Measurements from ENCODE around the gene NR3C2. TPM values are rescaled to one million over a fixed set of nuclear protein-coding genes. Genes with fewer than 3 reads are reported as not detected.

The NR3C2 gene
- total RNA-seq, 5 donors from 2014 or later (not counting 1 experiment from before 2014, with no cell fraction given), result 33.5 to 60.4 (median 34.5) TPM

GRCh38 chr4:148065075-148065474, 377.1 kb downstream of the NR3C2 start:
- H3K9me3 Mint-ChIP-seq, result no peaks in the 10 kb centered on the region
- ATAC-seq (replicated peaks in 1 of 4), result no peak
- Histone ChIP-seq H3K27me3 (replicated peaks in 1 of 2; ENCODE audit: control insufficient read depth in 2 of 2, extremely low read depth in 1 of 2, insufficient read depth in 2 of 2, low read length in 1 of 2) (no peaks in the 10 kb centered on the region), H3K36me3 (ENCODE audit: control insufficient read depth in 2 of 2, extremely low read depth in 1 of 2, insufficient read depth in 1 of 2, low read length in 1 of 2) (peaks cover 2 to 6% of the 10 kb centered on the region in 2 donors), H3K4me3 (ENCODE audit: control insufficient read depth in 1 of 2, extremely low read depth in 1 of 2, low read length in 1 of 2) (no peak overlapping the region), H3K27ac (ENCODE audit: low read length) (no peak overlapping the region), H3K9me3 (no peaks in the 10 kb centered on the region), H3K4me1 (ENCODE audit: control insufficient read depth in 1 of 2, extremely low read depth in 1 of 2, insufficient read depth in 2 of 2, low read length in 2 of 2) (peaks cover 14 to 20% of the 10 kb centered on the region in 2 experiments)
- no peak for DNase-seq
- 94% methylated on average over 2 of the region's 5 CpGs for WGBS (ENCODE audit: insufficient coverage)
- POLR2A ChIA-PET, result no interaction called here
- no peak overlapping the region for H3K27ac Mint-ChIP-seq
- no peak overlapping the region for H3K4me3 Mint-ChIP-seq
- CTCF ChIA-PET, result interaction anchor here in 1 of 2 donors (0.6 kb wide), 1 partner anchor 590 kb away, joined by 3 read pairs; no protein-coding TSS in a partner anchor
- peaks cover 28% of the 10 kb centered on the region for H3K36me3 Mint-ChIP-seq
- H3K4me1 Mint-ChIP-seq, result peaks cover 20 to 33% (median 22%) of the 10 kb centered on the region in 3 donors
- H3K27me3 Mint-ChIP-seq, result no peaks in the 10 kb centered on the region

GRCh38 chr4:148064451-148064850, 377.8 kb downstream of the NR3C2 start:
- ChIA-PET POLR2A (no interaction called here), CTCF (interaction anchor here in 1 of 2 donors (0.6 kb wide), 1 partner anchor 947 kb away, joined by 3 read pairs; no protein-coding TSS in a partner anchor)
- Mint-ChIP-seq H3K4me3 (no peak overlapping the region), H3K36me3 (peaks cover 31% of the 10 kb centered on the region), H3K4me1 (peaks cover 24 to 39% (median 27%) of the 10 kb centered on the region in 3 donors), H3K9me3 (no peaks in the 10 kb centered on the region), H3K27ac (no peak overlapping the region), H3K27me3 (no peaks in the 10 kb centered on the region)
- peaks cover 16 to 25% of the 10 kb centered on the region in 2 experiments for H3K4me1 ChIP-seq (ENCODE audit: control insufficient read depth in 1 of 2, extremely low read depth in 1 of 2, insufficient read depth in 2 of 2, low read length in 2 of 2)
- peaks cover 2 to 6% of the 10 kb centered on the region in 2 donors for H3K36me3 ChIP-seq (ENCODE audit: control insufficient read depth in 2 of 2, extremely low read depth in 1 of 2, insufficient read depth in 1 of 2, low read length in 1 of 2)
- no peak for DNase-seq
- no peak for ATAC-seq (replicated peaks in 1 of 4)
- H3K4me3 ChIP-seq (ENCODE audit: control insufficient read depth in 1 of 2, extremely low read depth in 1 of 2, low read length in 1 of 2), result no peak overlapping the region
- H3K9me3 ChIP-seq, result no peaks in the 10 kb centered on the region
- H3K27me3 ChIP-seq (replicated peaks in 1 of 2; ENCODE audit: control insufficient read depth in 2 of 2, extremely low read depth in 1 of 2, insufficient read depth in 2 of 2, low read length in 1 of 2), result no peaks in the 10 kb centered on the region
- WGBS (ENCODE audit: insufficient coverage), result 97% methylated on average over 9 of the region's 9 CpGs
- H3K27ac ChIP-seq (ENCODE audit: low read length), result no peak overlapping the region

- ChIA-PET CTCF (interaction anchor here (0.5 to 1.8 kb wide), 2 partner anchors 10 to 182 kb away, joined by 3 to 7 read pairs; no protein-coding TSS in a partner anchor), POLR2A (interaction anchor here in 1 of 2 donors (0.6 kb wide), 2 partner anchors 379 to 380 kb away, joined by 3 read pairs; partner anchors contain the start of gene NR3C2)
- Histone ChIP-seq H3K4me3 (ENCODE audit: control insufficient read depth in 1 of 2, extremely low read depth in 1 of 2, low read length in 1 of 2) (no peak overlapping the region), H3K36me3 (ENCODE audit: control insufficient read depth in 2 of 2, extremely low read depth in 1 of 2, insufficient read depth in 1 of 2, low read length in 1 of 2) (peaks cover 2 to 10% of the 10 kb centered on the region in 2 donors), H3K9me3 (peaks cover 2% of the 10 kb centered on the region), H3K4me1 (ENCODE audit: control insufficient read depth in 1 of 2, extremely low read depth in 1 of 2, insufficient read depth in 2 of 2, low read length in 2 of 2) (peaks cover 19 to 32% of the 10 kb centered on the region in 2 experiments), H3K27me3 (replicated peaks in 1 of 2; ENCODE audit: control insufficient read depth in 2 of 2, extremely low read depth in 1 of 2, insufficient read depth in 2 of 2, low read length in 1 of 2) (no peaks in the 10 kb centered on the region), H3K27ac (ENCODE audit: low read length) (no peak overlapping the region)
- WGBS (ENCODE audit: insufficient coverage), result 92% methylated on average over 6 of the region's 10 CpGs
- no peak for DNase-seq
- Mint-ChIP-seq H3K27me3 (no peaks in the 10 kb centered on the region), H3K36me3 (peaks cover 38% of the 10 kb centered on the region), H3K4me1 (peaks cover 44 to 59% (median 47%) of the 10 kb centered on the region in 3 donors), H3K27ac (peak overlapping the region in 1 of 2 donors; percentile 98), H3K4me3 (peak overlapping the region in 1 of 3 donors; percentile 6), H3K9me3 (peaks cover 0 to 6% (median 3%) of the 10 kb centered on the region in 3 donors)
- ATAC-seq (replicated peaks in 1 of 4), result no peak
Measured at GRCh38 chr4:148062301-148062950, 379.8 kb downstream of the NR3C2 start.

DNA sequence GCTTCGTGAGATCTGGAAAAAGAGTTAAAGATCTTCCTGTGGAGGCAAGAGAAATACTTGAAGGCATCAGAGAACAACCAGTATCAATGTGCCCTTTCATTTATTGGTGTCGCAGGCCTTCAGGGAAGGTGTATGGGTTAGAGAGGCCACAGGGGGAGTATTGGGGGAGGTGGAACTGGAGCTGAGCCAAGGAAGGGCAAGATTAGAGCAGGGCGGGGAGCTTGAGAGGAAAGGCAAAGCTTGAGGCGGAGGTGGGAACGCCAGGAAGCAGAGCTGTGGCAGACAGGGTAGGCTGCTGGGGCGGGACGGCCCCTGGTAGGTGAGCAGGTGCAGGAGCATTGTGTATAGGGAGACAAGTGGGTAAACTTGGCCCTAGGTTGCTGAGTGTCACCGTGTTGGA, 380.4 kb downstream of the NR3C2 start:
- Histone ChIP-seq H3K36me3 (ENCODE audit: control insufficient read depth in 2 of 2, extremely low read depth in 1 of 2, insufficient read depth in 1 of 2, low read length in 1 of 2) (peaks cover 2 to 10% of the 10 kb centered on the region in 2 donors), H3K27me3 (replicated peaks in 1 of 2; ENCODE audit: control insufficient read depth in 2 of 2, extremely low read depth in 1 of 2, insufficient read depth in 2 of 2, low read length in 1 of 2) (no peaks in the 10 kb centered on the region), H3K4me3 (ENCODE audit: control insufficient read depth in 1 of 2, extremely low read depth in 1 of 2, low read length in 1 of 2) (no peak overlapping the region), H3K9me3 (peaks cover 2% of the 10 kb centered on the region), H3K27ac (ENCODE audit: low read length) (peak overlapping the region; percentile 85), H3K4me1 (ENCODE audit: control insufficient read depth in 1 of 2, extremely low read depth in 1 of 2, insufficient read depth in 2 of 2, low read length in 2 of 2) (peaks cover 21 to 39% of the 10 kb centered on the region in 2 experiments)
- DNase-seq, result no peak
- WGBS (ENCODE audit: insufficient coverage), result 98% methylated on average over 6 of the region's 8 CpGs
- peak overlapping the region; percentile 93 to 98 for H3K27ac Mint-ChIP-seq
- ChIA-PET CTCF (interaction anchor here (0.5 to 1.8 kb wide), 4 partner anchors 9 to 217 kb away, joined by 3 to 9 read pairs (median 5); no protein-coding TSS in a partner anchor), POLR2A (interaction anchor here in 1 of 2 donors (0.6 kb wide), 1 partner anchor 381 kb away, joined by 3 read pairs; the partner anchor contains the start of gene NR3C2)
- H3K9me3 Mint-ChIP-seq, result peaks cover 0 to 6% (median 3%) of the 10 kb centered on the region in 3 donors
- peaks cover 38% of the 10 kb centered on the region for H3K36me3 Mint-ChIP-seq
- peaks cover 50 to 66% (median 53%) of the 10 kb centered on the region in 3 donors for H3K4me1 Mint-ChIP-seq
- H3K27me3 Mint-ChIP-seq, result no peaks in the 10 kb centered on the region
- no peak for ATAC-seq (replicated peaks in 1 of 4)
- peak overlapping the region in 2 of 3 donors; percentile 70 to 72 for H3K4me3 Mint-ChIP-seq

DNA sequence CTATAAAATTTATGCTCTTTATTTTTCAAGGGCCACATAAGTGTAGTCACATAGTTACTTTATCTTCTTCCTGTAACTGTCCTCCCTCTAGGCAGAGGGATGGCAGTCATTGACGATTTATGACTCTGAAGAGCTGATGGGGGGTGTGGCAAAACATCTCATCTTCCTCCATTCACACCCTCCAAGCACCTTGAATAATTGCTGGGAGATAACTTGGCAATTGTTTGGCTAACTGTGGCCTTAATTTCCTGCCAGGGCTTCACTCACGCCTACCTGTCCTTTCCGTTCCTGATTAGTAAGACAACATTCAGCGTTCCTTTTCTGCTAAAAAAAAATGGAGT, 381.1 kb downstream of the NR3C2 start:
- no peak for DNase-seq
- ChIA-PET POLR2A (interaction anchor here in 1 of 2 donors (0.6 kb wide), 1 partner anchor 298 kb away, joined by 3 read pairs; no protein-coding TSS in a partner anchor), CTCF (interaction anchor here (0.5 to 1.8 kb wide), 4 partner anchors 8 to 218 kb away, joined by 3 to 9 read pairs (median 5); no protein-coding TSS in a partner anchor)
- WGBS (ENCODE audit: insufficient coverage), result no CpG with 5 or more reads among the region's 4 CpGs
- peak overlapping the region; percentile 24 to 46 for H3K4me3 ChIP-seq (ENCODE audit: control insufficient read depth in 1 of 2, extremely low read depth in 1 of 2, low read length in 1 of 2)
- H3K27ac ChIP-seq (ENCODE audit: low read length), result peak overlapping the region; percentile 85
- peaks cover 2% of the 10 kb centered on the region for H3K9me3 ChIP-seq
- no peaks in the 10 kb centered on the region for H3K27me3 ChIP-seq (replicated peaks in 1 of 2; ENCODE audit: control insufficient read depth in 2 of 2, extremely low read depth in 1 of 2, insufficient read depth in 2 of 2, low read length in 1 of 2)
- H3K36me3 ChIP-seq (ENCODE audit: control insufficient read depth in 2 of 2, extremely low read depth in 1 of 2, insufficient read depth in 1 of 2, low read length in 1 of 2), result peaks cover 0 to 10% of the 10 kb centered on the region in 2 donors
- Mint-ChIP-seq H3K4me3 (peak overlapping the region; percentile 70 to 74 (median 72)), H3K27ac (peak overlapping the region; percentile 93 to 98), H3K4me1 (peaks cover 57 to 72% (median 59%) of the 10 kb centered on the region in 3 donors), H3K27me3 (no peaks in the 10 kb centered on the region), H3K36me3 (peaks cover 35% of the 10 kb centered on the region), H3K9me3 (peaks cover 0 to 6% (median 3%) of the 10 kb centered on the region in 3 donors)
- ATAC-seq (replicated peaks in 1 of 4), result peak; percentile 29 to 59 (median 46)
- H3K4me1 ChIP-seq (ENCODE audit: control insufficient read depth in 1 of 2, extremely low read depth in 1 of 2, insufficient read depth in 2 of 2, low read length in 2 of 2), result peaks cover 24 to 43% of the 10 kb centered on the region in 2 experiments
